Measurements from ENCODE around the gene FAM20B. TPM values are rescaled to one million over a fixed set of nuclear protein-coding genes. Genes with fewer than 3 reads are reported as not detected.

FAM20B gene
- total and polyA plus RNA-seq, 4 donors: 3.1 to 39.8 (median 13.6) TPM

GRCh38 chr1:179012038-179012437, 13.7 kb upstream of the FAM20B start:
- Histone ChIP-seq H3K27ac (ENCODE audit: low read depth in 1 of 2, low read length in 2 of 2) (no peak overlapping the region), H3K4me3 (ENCODE audit: low read depth in 1 of 3, low read length in 3 of 3) (no peak overlapping the region), H3K36me3 (ENCODE audit: control insufficient read depth in 4 of 4, insufficient read depth in 3 of 4, low read depth in 1 of 4, low read length in 3 of 4) (no peaks in the 10 kb centered on the region), H3K9me3 (ENCODE audit: control insufficient read depth in 4 of 4, low read length in 3 of 4) (no peaks in the 10 kb centered on the region), H3K9ac (ENCODE audit: low read depth in 1 of 2, low read length in 2 of 2) (no peak overlapping the region), H3K4me1 (ENCODE audit: control insufficient read depth in 4 of 4, insufficient read depth in 4 of 4, low read length in 3 of 4) (peaks cover 0 to 2% (median 1%) of the 10 kb centered on the region in 4 donors), H3K27me3 (ENCODE audit: control insufficient read depth in 4 of 4, insufficient read depth in 4 of 4, low read length in 3 of 4) (no peaks in the 10 kb centered on the region)
- TF ChIP-seq JUND (IDR thresholded peaks at IDR 0.05) (no peak), HNF4A (conservative IDR thresholded peaks at IDR 0.05) (no peak), NR2F2 (IDR thresholded peaks at IDR 0.05) (no peak), FOXA2 (IDR thresholded peaks at IDR 0.05) (no peak), RAD21 (IDR thresholded peaks at IDR 0.05) (no peak), ZBTB33 (IDR thresholded peaks at IDR 0.05) (no peak), YY1 (IDR thresholded peaks at IDR 0.05) (no peak), GABPA (IDR thresholded peaks at IDR 0.05 in 1 of 2, conservative IDR thresholded peaks at IDR 0.05 in 1 of 2) (no peak), SP1 (IDR thresholded peaks at IDR 0.05) (no peak), ATF3 (IDR thresholded peaks at IDR 0.05) (no peak), RXRA (IDR thresholded peaks at IDR 0.05) (no peak), MAX (IDR thresholded peaks at IDR 0.05) (no peak)
- 94% methylated on average over 1 of the region's 1 CpG for WGBS
- no peak for DNase-seq (ENCODE audit: low spot score)

- Histone ChIP-seq H3K36me3 (ENCODE audit: control insufficient read depth in 4 of 4, insufficient read depth in 3 of 4, low read depth in 1 of 4, low read length in 3 of 4) (no peaks in the 10 kb centered on the region), H3K9me3 (ENCODE audit: control insufficient read depth in 4 of 4, low read length in 3 of 4) (no peaks in the 10 kb centered on the region), H3K9ac (ENCODE audit: low read depth in 1 of 2, low read length in 2 of 2) (no peak overlapping the region), H3K4me1 (ENCODE audit: control insufficient read depth in 4 of 4, insufficient read depth in 4 of 4, low read length in 3 of 4) (peaks cover 0 to 7% (median 3%) of the 10 kb centered on the region in 4 donors), H3K4me3 (ENCODE audit: low read depth in 1 of 3, low read length in 3 of 3) (no peak overlapping the region), H3K27ac (ENCODE audit: low read depth in 1 of 2, low read length in 2 of 2) (no peak overlapping the region), H3K27me3 (ENCODE audit: control insufficient read depth in 4 of 4, insufficient read depth in 4 of 4, low read length in 3 of 4) (no peaks in the 10 kb centered on the region)
- TF ChIP-seq FOXA1 (IDR thresholded peaks at IDR 0.05): no peak
- TF ChIP-seq HNF4G (IDR thresholded peaks at IDR 0.05): no peak
- no peak for TF ChIP-seq FOXA2 (IDR thresholded peaks at IDR 0.05)
- no peak for TF ChIP-seq REST (IDR thresholded peaks at IDR 0.05)
- TF ChIP-seq CTCF (IDR thresholded peaks at IDR 0.05; ENCODE audit: low read depth, low read length, missing input control): no peak
- no peak for TF ChIP-seq ZBTB33 (IDR thresholded peaks at IDR 0.05)
- TF ChIP-seq RXRA (IDR thresholded peaks at IDR 0.05): no peak
- no peak for TF ChIP-seq SP1 (IDR thresholded peaks at IDR 0.05)
- TF ChIP-seq RAD21 (IDR thresholded peaks at IDR 0.05): no peak
- no peak for TF ChIP-seq TAF1 (conservative IDR thresholded peaks at IDR 0.05)
- no peak for TF ChIP-seq GABPA (IDR thresholded peaks at IDR 0.05 in 1 of 2, conservative IDR thresholded peaks at IDR 0.05 in 1 of 2)
- no peak for TF ChIP-seq NR2F2 (IDR thresholded peaks at IDR 0.05)
- no peak for TF ChIP-seq EGR1 (IDR thresholded peaks at IDR 0.05; ENCODE audit: low read depth in 2 of 2)
- DNase-seq (ENCODE audit: low spot score): no peak
- 91% methylated on average over 1 of the region's 1 CpG for WGBS
These were observed 11.6 kb upstream of the FAM20B start for GRCh38 chr1:179014123-179014522.

Data from liver (tissue), 9 donors.